Fibroblast of lung (primary cell): ENCODE data around the gene SLIT3. TPM values are rescaled to one million over a fixed set of nuclear protein-coding genes. Genes with fewer than 3 reads are reported as not detected.
A peak's percentile ranks its signal among the peaks of the same experiment; 100 is the strongest.

ENCODE experiments used
- DNase-seq, 2 donors: peaks; one replicate each; pipeline versions ENCODE4 v3.0.0 to v3.0.0-alpha.2; 2010; ENCODE audit warnings: low read depth in 2 of 2
- H2AFZ ChIP-seq: 2 replicates; pipeline ENCODE4 v1.5.1; 2012; ENCODE audit warnings: low read length, control low read depth, inconsistent platforms
- H3K27ac ChIP-seq: 2 replicates; pipeline ENCODE4 v1.5.1; 2011; ENCODE audit warnings: low read length, control low read depth; ENCODE audit not compliant: insufficient read depth
- H3K27me3 ChIP-seq: 2 replicates; pipeline ENCODE4 v1.5.1; 2011; ENCODE audit warnings: mild to moderate bottlenecking, low read length; ENCODE audit not compliant: control insufficient read depth, insufficient read depth
- H3K36me3 ChIP-seq: 2 replicates; pipeline ENCODE4 v1.5.1; 2011; ENCODE audit warnings: low read length; ENCODE audit not compliant: control insufficient read depth, insufficient read depth
- H3K4me1 ChIP-seq: 2 replicates; pipeline ENCODE4 v1.5.1; 2011; ENCODE audit warnings: low read length; ENCODE audit not compliant: control insufficient read depth, insufficient read depth; ENCODE audit errors: extremely low read depth
- H3K4me2 ChIP-seq: 2 replicates; pipeline ENCODE4 v1.5.1; 2011; ENCODE audit warnings: low read length, control low read depth; ENCODE audit not compliant: insufficient read depth; ENCODE audit errors: extremely low read depth
- H3K4me3 ChIP-seq, 4 experiments: fragments of 200-600 bp in 1 of 4; sonication (generic) in 1 of 4; replicated peaks in 1 of 4; 2 replicates each; pipeline ENCODE4 v1.5.1; 2011 to 2016; ENCODE audit warnings: low read length in 4 of 4, low read depth in 3 of 4, mild to moderate bottlenecking in 3 of 4, control low read depth in 2 of 4, inconsistent platforms in 1 of 4, mixed read lengths in 1 of 4; ENCODE audit not compliant: insufficient read depth in 1 of 4; ENCODE audit errors: control extremely low read depth in 1 of 4
- H3K79me2 ChIP-seq: 2 replicates; pipeline ENCODE4 v1.5.1; 2012; ENCODE audit warnings: mild to moderate bottlenecking, low read length, inconsistent platforms; ENCODE audit not compliant: control insufficient read depth, insufficient read depth
- H3K9ac ChIP-seq: 2 replicates; pipeline ENCODE4 v1.5.1; 2011; ENCODE audit warnings: mild to moderate bottlenecking, low read length, control low read depth; ENCODE audit not compliant: insufficient read depth
- H3K9me3 ChIP-seq: 2 replicates; pipeline ENCODE4 v1.5.1; 2012; ENCODE audit warnings: low read depth, low read length; ENCODE audit not compliant: control insufficient read depth, insufficient read depth
- H4K20me1 ChIP-seq: 2 replicates; pipeline ENCODE4 v1.5.1; 2011; ENCODE audit warnings: low read length; ENCODE audit not compliant: control insufficient read depth, insufficient read depth; ENCODE audit errors: extremely low read depth
- EZH2 ChIP-seq: IDR thresholded peaks from 2 replicates; pipeline ENCODE4 v1.5.1; 2012; ENCODE audit warnings: low read length, control low read depth, mild to moderate bottlenecking; ENCODE audit errors: missing control alignments
- polyA plus RNA-seq, 2 donors: library from polyadenylated mRNA; depleted of rRNA in 1 of 2; stranded (reverse) in 1 of 2; unstranded in 1 of 2; fragments of >200 nt; gene quantifications; 2 replicates each; pipeline ENCODE4 v1.2.1, GENCODE V29; 2011 to 2012; ENCODE audit warnings: missing spikeins in 1 of 2
- total RNA-seq: library from RNA; depleted of rRNA; stranded (reverse); fragments of >200 nt; gene quantifications from 2 replicates; pipeline ENCODE4 v1.2.1, GENCODE V29; 2014
- TF ChIP-seq, protein P1 (sequence below), 2 donors: IDR thresholded peaks in 1 of 2; conservative IDR thresholded peaks in 1 of 2; 1 replicate in 1 of 2; 2 replicates in 1 of 2; pipeline ENCODE4 v1.5.1; 2011 to 2012; ENCODE audit warnings: low read length in 2 of 2, control low read depth in 1 of 2, inconsistent platforms in 1 of 2, low read depth in 1 of 2, mild to moderate bottlenecking in 1 of 2

SLIT3 gene
- total and polyA plus RNA-seq, 2 donors (not counting 1 experiment from before 2014, with no cell fraction given): 1.6 to 4.6 TPM

DNA sequence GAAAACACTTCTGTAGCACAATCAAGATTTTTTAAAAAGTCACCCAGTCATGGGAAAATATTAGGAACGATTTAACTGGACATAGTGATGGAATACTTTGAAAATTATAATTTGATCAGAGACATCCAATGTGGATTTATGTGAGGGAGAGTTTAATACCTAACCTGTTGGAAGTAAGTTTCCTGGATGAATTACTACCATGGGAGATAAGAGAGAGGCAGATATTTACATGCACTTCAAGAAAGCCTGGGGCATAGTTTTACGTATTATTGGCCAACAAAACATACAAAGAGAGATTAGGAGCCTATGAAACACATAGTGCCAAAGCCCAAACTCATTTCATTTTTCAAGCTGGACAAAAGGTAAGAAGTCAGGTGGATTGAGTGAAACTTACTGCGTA lies 336.8 kb downstream of the SLIT3 start:
- H3K79me2 ChIP-seq: no peaks in the 10 kb centered on the region
- H3K9me3 ChIP-seq: no peaks in the 10 kb centered on the region
- no peak overlapping the region for H3K27ac ChIP-seq
- H3K4me2 ChIP-seq: no peak overlapping the region
- TF ChIP-seq, protein P1, sequence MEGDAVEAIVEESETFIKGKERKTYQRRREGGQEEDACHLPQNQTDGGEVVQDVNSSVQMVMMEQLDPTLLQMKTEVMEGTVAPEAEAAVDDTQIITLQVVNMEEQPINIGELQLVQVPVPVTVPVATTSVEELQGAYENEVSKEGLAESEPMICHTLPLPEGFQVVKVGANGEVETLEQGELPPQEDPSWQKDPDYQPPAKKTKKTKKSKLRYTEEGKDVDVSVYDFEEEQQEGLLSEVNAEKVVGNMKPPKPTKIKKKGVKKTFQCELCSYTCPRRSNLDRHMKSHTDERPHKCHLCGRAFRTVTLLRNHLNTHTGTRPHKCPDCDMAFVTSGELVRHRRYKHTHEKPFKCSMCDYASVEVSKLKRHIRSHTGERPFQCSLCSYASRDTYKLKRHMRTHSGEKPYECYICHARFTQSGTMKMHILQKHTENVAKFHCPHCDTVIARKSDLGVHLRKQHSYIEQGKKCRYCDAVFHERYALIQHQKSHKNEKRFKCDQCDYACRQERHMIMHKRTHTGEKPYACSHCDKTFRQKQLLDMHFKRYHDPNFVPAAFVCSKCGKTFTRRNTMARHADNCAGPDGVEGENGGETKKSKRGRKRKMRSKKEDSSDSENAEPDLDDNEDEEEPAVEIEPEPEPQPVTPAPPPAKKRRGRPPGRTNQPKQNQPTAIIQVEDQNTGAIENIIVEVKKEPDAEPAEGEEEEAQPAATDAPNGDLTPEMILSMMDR (conservative IDR thresholded peaks at IDR 0.05 in 1 of 2, IDR thresholded peaks at IDR 0.05 in 1 of 2; ENCODE audit: low read depth in 1 of 2, low read length in 2 of 2): no peak
- no peak for TF ChIP-seq EZH2
- no peaks in the 10 kb centered on the region for H3K27me3 ChIP-seq
- no peak for DNase-seq
- no peak overlapping the region for H2AFZ ChIP-seq
- no peaks in the 10 kb centered on the region for H3K4me1 ChIP-seq
- H3K36me3 ChIP-seq: no peaks in the 10 kb centered on the region
- no peak overlapping the region for H3K4me3 ChIP-seq
- no peak overlapping the region for H3K9ac ChIP-seq
- no peaks in the 10 kb centered on the region for H4K20me1 ChIP-seq

DNA sequence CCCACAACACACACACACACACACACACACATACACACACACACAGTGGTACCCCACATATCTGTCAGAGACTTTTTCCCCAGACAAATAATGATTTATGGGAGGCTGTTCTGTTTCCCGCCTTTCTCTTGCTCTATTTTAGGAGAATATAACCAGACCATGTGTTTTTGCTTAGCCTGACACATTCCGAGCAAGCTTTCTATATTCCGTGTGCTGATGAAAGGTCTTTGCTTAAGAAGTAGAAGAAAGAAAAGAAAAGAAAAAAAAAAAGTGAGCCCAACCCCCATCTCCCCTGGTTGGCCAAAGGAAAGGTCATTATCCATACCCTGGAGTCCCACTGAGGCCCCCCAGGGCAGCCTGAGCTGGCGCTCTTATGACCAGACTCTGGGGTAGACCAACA lies 338.6 kb downstream of the SLIT3 start:
- no peaks in the 10 kb centered on the region for H3K79me2 ChIP-seq
- H3K9ac ChIP-seq: no peak overlapping the region
- no peaks in the 10 kb centered on the region for H3K9me3 ChIP-seq
- no peak overlapping the region for H2AFZ ChIP-seq
- H3K36me3 ChIP-seq: no peaks in the 10 kb centered on the region
- H3K4me1 ChIP-seq: no peaks in the 10 kb centered on the region
- peak in 1 of 2 donors; percentile 14 for DNase-seq
- TF ChIP-seq, protein P1 (conservative IDR thresholded peaks at IDR 0.05 in 1 of 2, IDR thresholded peaks at IDR 0.05 in 1 of 2; ENCODE audit: low read depth in 1 of 2, low read length in 2 of 2): no peak
- TF ChIP-seq EZH2: no peak
- no peak overlapping the region for H3K4me3 ChIP-seq
- H3K4me2 ChIP-seq: no peak overlapping the region
- no peak overlapping the region for H3K27ac ChIP-seq
- H3K27me3 ChIP-seq: no peaks in the 10 kb centered on the region
- no peaks in the 10 kb centered on the region for H4K20me1 ChIP-seq

DNA sequence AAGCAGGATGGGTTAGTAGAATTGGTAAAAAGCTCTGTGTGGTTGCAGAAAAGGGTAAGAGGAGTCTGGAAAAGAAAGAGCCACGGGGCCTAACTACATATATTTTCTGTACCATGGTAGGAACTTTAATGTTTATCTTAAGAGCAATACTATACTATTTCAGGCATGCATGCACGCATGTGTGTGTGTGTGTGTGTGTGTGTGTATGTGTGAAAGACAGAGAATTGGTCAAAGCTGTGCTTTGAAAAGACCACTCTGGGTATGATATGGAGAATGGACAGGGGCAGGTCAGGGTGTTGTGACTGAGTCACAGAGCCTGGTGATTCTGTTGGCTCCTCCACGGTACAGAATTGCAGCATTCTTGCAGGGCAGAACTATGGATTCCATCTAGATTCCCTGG lies 339.3 kb downstream of the SLIT3 start:
- no peaks in the 10 kb centered on the region for H3K27me3 ChIP-seq
- H3K4me2 ChIP-seq: no peak overlapping the region
- H3K27ac ChIP-seq: no peak overlapping the region
- no peak overlapping the region for H3K9ac ChIP-seq
- H4K20me1 ChIP-seq: no peaks in the 10 kb centered on the region
- no peak for TF ChIP-seq EZH2
- TF ChIP-seq, protein P1 (conservative IDR thresholded peaks at IDR 0.05 in 1 of 2, IDR thresholded peaks at IDR 0.05 in 1 of 2; ENCODE audit: low read depth in 1 of 2, low read length in 2 of 2): no peak
- H3K4me3 ChIP-seq: no peak overlapping the region
- H3K79me2 ChIP-seq: no peaks in the 10 kb centered on the region
- H3K36me3 ChIP-seq: no peaks in the 10 kb centered on the region
- H3K4me1 ChIP-seq: no peaks in the 10 kb centered on the region
- no peak overlapping the region for H2AFZ ChIP-seq
- no peak for DNase-seq
- no peaks in the 10 kb centered on the region for H3K9me3 ChIP-seq
